Measurements from ENCODE around the gene ARPC2. TPM values are rescaled to one million over a fixed set of nuclear protein-coding genes. Genes with fewer than 3 reads are reported as not detected.

Gene ARPC2
- total RNA-seq, 1 experiment from 2014 or later, result 374 TPM

- peaks cover 80% of the 10 kb centered on the region for H3K4me1 Mint-ChIP-seq (ENCODE audit: low read depth, unreplicated experiment)
- intact Hi-C loops (cut with micrococcal nuclease; ENCODE audit: unreplicated experiment), result loop anchor here (2.0 kb wide), 1 partner anchor 17 kb away; no protein-coding TSS in a partner anchor
- no peaks in the 10 kb centered on the region for H3K9me3 Mint-ChIP-seq (ENCODE audit: low read depth, unreplicated experiment)
- CTCF ChIA-PET, result interaction anchor here (1.6 to 2.0 kb wide), 3 partner anchors 16 to 33 kb away, joined by 7 read pairs; no protein-coding TSS in a partner anchor
- H3K27me3 Mint-ChIP-seq (ENCODE audit: unreplicated experiment), result no peaks in the 10 kb centered on the region
- peak overlapping the region; percentile 71 for H3K4me3 Mint-ChIP-seq (ENCODE audit: low read depth, unreplicated experiment)
- no TSS peak for BruUV-seq (replicated peaks)
- no peak for TF ChIP-seq CTCF (IDR thresholded peaks at IDR 0.05; ENCODE audit: unreplicated experiment)
- H3K36me3 Mint-ChIP-seq (ENCODE audit: insufficient read depth, unreplicated experiment), result peaks cover 86% of the 10 kb centered on the region
- DNase-seq, result no peak
- peak overlapping the region; percentile 74 for H3K27ac Mint-ChIP-seq (ENCODE audit: unreplicated experiment)
These were observed 72.8 kb downstream of the ARPC2 start for GRCh38 chr2:218289639-218290315.

- CTCF ChIA-PET, result interaction anchor here (0.6 to 2.0 kb wide), 8 partner anchors 8 to 170 kb away, joined by 3 to 15 read pairs (median 6); partner anchors contain the start of genes AAMP and PNKD
- BruUV-seq (replicated peaks), result TSS peak; percentile 16
- intact Hi-C loops (cut with micrococcal nuclease; ENCODE audit: unreplicated experiment), result loop anchor here (2.0 kb wide), 1 partner anchor 18 kb away; no protein-coding TSS in a partner anchor
- H3K36me3 Mint-ChIP-seq (ENCODE audit: insufficient read depth, unreplicated experiment), result peaks cover 84% of the 10 kb centered on the region
- H3K4me1 Mint-ChIP-seq (ENCODE audit: low read depth, unreplicated experiment), result peaks cover 81% of the 10 kb centered on the region
- TF ChIP-seq CTCF (IDR thresholded peaks at IDR 0.05; ENCODE audit: unreplicated experiment), result no peak
- H3K4me3 Mint-ChIP-seq (ENCODE audit: low read depth, unreplicated experiment), result peak overlapping the region; percentile 71
- H3K27me3 Mint-ChIP-seq (ENCODE audit: unreplicated experiment), result no peaks in the 10 kb centered on the region
- peak overlapping the region; percentile 74 for H3K27ac Mint-ChIP-seq (ENCODE audit: unreplicated experiment)
- DNase-seq, result no peak
- H3K9me3 Mint-ChIP-seq (ENCODE audit: low read depth, unreplicated experiment), result no peaks in the 10 kb centered on the region
These were observed 73.6 kb downstream of the ARPC2 start for GRCh38 chr2:218290316-218291261.

GRCh38 chr2:218291318-218292047 lies 74.5 kb downstream of the ARPC2 start:
- peaks cover 81% of the 10 kb centered on the region for H3K4me1 Mint-ChIP-seq (ENCODE audit: low read depth, unreplicated experiment)
- H3K9me3 Mint-ChIP-seq (ENCODE audit: low read depth, unreplicated experiment), result no peaks in the 10 kb centered on the region
- H3K27me3 Mint-ChIP-seq (ENCODE audit: unreplicated experiment), result no peaks in the 10 kb centered on the region
- intact Hi-C loops (cut with micrococcal nuclease; ENCODE audit: unreplicated experiment), result loop anchor here (2.0 kb wide), 1 partner anchor 19 kb away; no protein-coding TSS in a partner anchor
- BruUV-seq (replicated peaks), result no TSS peak
- H3K36me3 Mint-ChIP-seq (ENCODE audit: insufficient read depth, unreplicated experiment), result peaks cover 77% of the 10 kb centered on the region
- peak overlapping the region; percentile 71 for H3K4me3 Mint-ChIP-seq (ENCODE audit: low read depth, unreplicated experiment)
- peak overlapping the region; percentile 74 for H3K27ac Mint-ChIP-seq (ENCODE audit: unreplicated experiment)
- CTCF ChIA-PET, result interaction anchor here (1.1 to 2.0 kb wide), 7 partner anchors 9 to 105 kb away, joined by 3 to 15 read pairs (median 7); partner anchors contain the start of genes AAMP and PNKD
- TF ChIP-seq CTCF (IDR thresholded peaks at IDR 0.05; ENCODE audit: unreplicated experiment), result no peak
- no peak for DNase-seq

All from Calu3 (cell line).